Loucy (cell line): ENCODE data around the gene TNFRSF25.

ENCODE experiments used
- EZH2phosphoT487 ChIP-seq: fragments of 200-600 bp; IDR thresholded peaks from 2 replicates; pipeline ENCODE4 v1.6.1; 2018; ENCODE audit warnings: antibody characterized with exemption, mild to moderate bottlenecking, moderate library complexity, borderline replicate concordance
- TF ChIP-seq, protein P1 (sequence below): fragments of 200-600 bp; sonication (generic); conservative IDR thresholded peaks from 2 replicates; pipeline ENCODE4 v1.5.1; 2014; ENCODE audit warnings: mild to moderate bottlenecking, antibody characterized with exemption, low read length

DNA sequence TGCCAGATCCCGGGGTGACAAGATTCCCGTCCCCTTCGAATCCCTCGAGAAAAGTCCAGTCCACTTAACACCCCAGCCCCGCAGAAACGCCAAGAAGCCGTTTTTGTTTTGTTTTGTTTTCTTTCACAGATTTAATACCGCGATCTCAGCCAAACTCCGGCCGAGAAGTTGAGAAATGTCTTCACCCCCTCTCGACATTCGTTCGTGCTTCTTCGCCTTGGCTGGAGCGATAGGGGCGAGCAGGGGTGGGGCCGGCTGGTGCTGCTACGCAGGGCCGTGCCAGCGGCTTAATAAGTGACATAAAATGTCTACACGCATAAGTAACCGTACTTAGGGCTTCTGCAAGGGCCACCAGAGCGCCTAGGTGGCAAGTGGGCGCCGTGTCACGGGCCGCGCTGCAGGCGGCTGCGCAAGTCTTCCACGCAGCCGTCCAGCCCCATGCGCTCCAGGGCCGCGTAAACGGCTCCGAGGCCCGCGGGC lies 4.9 kb downstream of the TNFRSF25 start:
- TF ChIP-seq, protein P1, sequence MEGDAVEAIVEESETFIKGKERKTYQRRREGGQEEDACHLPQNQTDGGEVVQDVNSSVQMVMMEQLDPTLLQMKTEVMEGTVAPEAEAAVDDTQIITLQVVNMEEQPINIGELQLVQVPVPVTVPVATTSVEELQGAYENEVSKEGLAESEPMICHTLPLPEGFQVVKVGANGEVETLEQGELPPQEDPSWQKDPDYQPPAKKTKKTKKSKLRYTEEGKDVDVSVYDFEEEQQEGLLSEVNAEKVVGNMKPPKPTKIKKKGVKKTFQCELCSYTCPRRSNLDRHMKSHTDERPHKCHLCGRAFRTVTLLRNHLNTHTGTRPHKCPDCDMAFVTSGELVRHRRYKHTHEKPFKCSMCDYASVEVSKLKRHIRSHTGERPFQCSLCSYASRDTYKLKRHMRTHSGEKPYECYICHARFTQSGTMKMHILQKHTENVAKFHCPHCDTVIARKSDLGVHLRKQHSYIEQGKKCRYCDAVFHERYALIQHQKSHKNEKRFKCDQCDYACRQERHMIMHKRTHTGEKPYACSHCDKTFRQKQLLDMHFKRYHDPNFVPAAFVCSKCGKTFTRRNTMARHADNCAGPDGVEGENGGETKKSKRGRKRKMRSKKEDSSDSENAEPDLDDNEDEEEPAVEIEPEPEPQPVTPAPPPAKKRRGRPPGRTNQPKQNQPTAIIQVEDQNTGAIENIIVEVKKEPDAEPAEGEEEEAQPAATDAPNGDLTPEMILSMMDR: no peak
- TF ChIP-seq EZH2phosphoT487: no peak
